ENCODE results near the gene GCC2.
A peak's percentile ranks its signal among the peaks of the same experiment; 100 is the strongest.
"Not testable (repeated sequence)": the region's sequence is repeated elsewhere in the genome, so short reads cannot be mapped to it uniquely, and the experiment has no call there.

GCC2 gene

GRCh38 chr2:108448678-108449409, at the start of gene GCC2:
GCC2 (plus strand) TSS chr2:108449206; CDS start chr2:108449275, 69 bp downstream.
- peak; percentile 96 for DNase-seq

GRCh38 chr2:108399479-108399878, 49.5 kb upstream of the GCC2 start:
- no peak for DNase-seq

GRCh38 chr2:108401800-108402199, 47.2 kb upstream of the GCC2 start:
- DNase-seq, result no peak

- no peak for DNase-seq
Observed at GRCh38 chr2:108403494-108403893, 45.5 kb upstream of the GCC2 start.

GRCh38 chr2:108404784-108405397, 44.1 kb upstream of the GCC2 start:
- no peak for DNase-seq

GRCh38 chr2:108407864-108408729, 40.9 kb upstream of the GCC2 start:
- no peak for DNase-seq

- no peak for DNase-seq
Observed at GRCh38 chr2:108409768-108410167, 39.2 kb upstream of the GCC2 start.

GRCh38 chr2:108412995-108413710, 35.9 kb upstream of the GCC2 start:
- no peak for DNase-seq

- no peak for DNase-seq
Observed at GRCh38 chr2:108413711-108414095, 35.3 kb upstream of the GCC2 start.

GRCh38 chr2:108414256-108414876, 34.6 kb upstream of the GCC2 start:
- DNase-seq, result no peak

- DNase-seq, result no peak
Observed at GRCh38 chr2:108414945-108415344, 34.1 kb upstream of the GCC2 start.

- DNase-seq, result peak; percentile 9
Observed at GRCh38 chr2:108417254-108417653, 31.8 kb upstream of the GCC2 start.

GRCh38 chr2:108418416-108418815, 30.6 kb upstream of the GCC2 start:
- DNase-seq, result no peak

GRCh38 chr2:108423067-108423466, 25.9 kb upstream of the GCC2 start:
- DNase-seq, result no peak

GRCh38 chr2:108423502-108424251, 25.3 kb upstream of the GCC2 start:
- no peak for DNase-seq

GRCh38 chr2:108428286-108429009, 20.6 kb upstream of the GCC2 start:
- DNase-seq, result no peak

GRCh38 chr2:108435578-108435977, 13.4 kb upstream of the GCC2 start:
- not testable (repeated sequence) for DNase-seq

GRCh38 chr2:108436976-108437375, 12.0 kb upstream of the GCC2 start:
- DNase-seq, result no peak

GRCh38 chr2:108441712-108442111, 7.3 kb upstream of the GCC2 start:
- DNase-seq, result no peak

GRCh38 chr2:108444941-108445840, 3.8 kb upstream of the GCC2 start:
- no peak for DNase-seq

All from CD4-positive, alpha-beta T cell treated with Interleukin-12 subunit alpha and Interleukin-12 subunit beta, for 1 hour (primary cell).